ENCODE measurements around the gene METTL26.

GRCh38 chr16:615122-615521 lies 21.0 kb downstream of the METTL26 start:
- TF ChIP-seq HNRNPL (IDR thresholded peaks at IDR 0.05; ENCODE audit: low read depth, low read length) (no peak), RFX1 (IDR thresholded peaks at IDR 0.05) (no peak)
